Common myeloid progenitor, CD34-positive (primary cell): Measurements from ENCODE around the gene MERTK.
A peak's percentile ranks its signal among the peaks of the same experiment; 100 is the strongest.

Experiments
- CTCF ChIA-PET: fragments of 350-600 bp; sonication (Branson Sonifier 250); formaldehyde crosslinking; loops from one replicate; lab custom pipeline; 2021; ENCODE audit warnings: antibody characterized with exemption; lab: Charles Lee
- POLR2A ChIA-PET: fragments of 350-600 bp; sonication (Branson Sonifier 250); formaldehyde crosslinking; loops from one replicate; lab custom pipeline; 2021; ENCODE audit warnings: antibody characterized with exemption; lab: Charles Lee
- DNase-seq, 3 donors: peaks; one replicate each; pipeline versions ENCODE4 v3.0.0 to v3.0.0-alpha.2; 2013
- H3K27ac ChIP-seq, 2 experiments: 1 replicate in 1 of 2; 2 replicates in 1 of 2; pipeline ENCODE4 v1.7.0; 2013; ENCODE audit warnings: inconsistent platforms in 2 of 2, low read length in 2 of 2, mild to moderate bottlenecking in 2 of 2, low read depth in 1 of 2, moderate library complexity in 1 of 2; ENCODE audit not compliant: severe bottlenecking in 2 of 2, insufficient read depth in 1 of 2, poor library complexity in 1 of 2
- H3K27me3 ChIP-seq, 5 experiments: replicated peaks in 2 of 5; 1 replicate in 3 of 5; 2 replicates in 2 of 5; pipeline versions ENCODE4 v1.6.1 to v1.7.0; 2013; ENCODE audit warnings: low read length in 4 of 5, mild to moderate bottlenecking in 2 of 5, moderate library complexity in 2 of 5, inconsistent platforms in 1 of 5; ENCODE audit not compliant: insufficient read depth in 5 of 5, control insufficient read depth in 4 of 5
- H3K36me3 ChIP-seq, 4 experiments: 1 replicate in 2 of 4; 2 replicates in 2 of 4; pipeline versions ENCODE4 v1.6.1 to v1.7.0; 2013; ENCODE audit warnings: low read length in 3 of 4, control low read depth in 1 of 4, mild to moderate bottlenecking in 1 of 4; ENCODE audit not compliant: control insufficient read depth in 4 of 4, insufficient read depth in 4 of 4
- H3K4me1 ChIP-seq, 4 experiments: 1 replicate in 3 of 4; 2 replicates in 1 of 4; pipeline versions ENCODE4 v1.6.1 to v1.7.1; 2013; ENCODE audit warnings: low read length in 3 of 4, mild to moderate bottlenecking in 3 of 4, control low read depth in 1 of 4, inconsistent platforms in 1 of 4, moderate library complexity in 1 of 4; ENCODE audit not compliant: control insufficient read depth in 4 of 4, insufficient read depth in 4 of 4; ENCODE audit errors: control extremely low read depth in 1 of 4
- H3K4me3 ChIP-seq, 7 experiments: 1 replicate in 4 of 7; 2 replicates in 3 of 7; pipeline versions ENCODE4 v1.5.1 to v1.7.0; 2013; ENCODE audit warnings: mild to moderate bottlenecking in 7 of 7, low read length in 6 of 7, moderate library complexity in 6 of 7, inconsistent platforms in 2 of 7, low read depth in 2 of 7, control low read depth in 1 of 7; ENCODE audit not compliant: insufficient read depth in 4 of 7, control insufficient read depth in 1 of 7; ENCODE audit errors: extremely low read depth in 1 of 7
- H3K9me3 ChIP-seq, 5 experiments: 1 replicate in 4 of 5; 2 replicates in 1 of 5; pipeline versions ENCODE4 v1.6.1 to v1.7.1; 2013; ENCODE audit warnings: low read length in 4 of 5, mild to moderate bottlenecking in 2 of 5, inconsistent platforms in 1 of 5, low read depth in 1 of 5, moderate library complexity in 1 of 5; ENCODE audit not compliant: control insufficient read depth in 4 of 5, insufficient read depth in 2 of 5; ENCODE audit errors: control extremely low read depth in 1 of 5
- WGBS: methylation state at CpG from one replicate; pipeline ENCODE4 v1.1.5; 2013; ENCODE audit not compliant: insufficient coverage; 5-methylcytosine and 5-hydroxymethylcytosine counted together

The MERTK gene

DNA sequence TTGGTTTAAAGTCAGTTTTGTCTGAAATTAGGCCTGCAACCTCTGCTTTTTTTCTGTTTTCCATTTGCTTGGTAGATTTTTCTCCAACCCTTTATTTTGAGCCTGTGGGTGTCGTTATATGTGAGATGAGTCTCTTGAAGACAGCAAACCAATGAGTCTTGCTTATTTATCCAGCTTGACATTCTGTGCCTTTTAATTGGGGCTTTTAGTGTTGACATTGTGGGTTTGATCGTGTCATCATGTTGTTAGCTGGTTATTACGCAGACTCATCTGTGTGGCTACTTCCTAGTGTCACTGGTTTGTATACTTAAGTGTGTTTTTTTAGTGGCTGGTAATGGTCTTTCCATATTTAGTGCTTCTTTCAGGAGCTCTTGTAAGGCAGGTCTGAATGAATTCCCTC is 175.5 kb downstream of the MERTK start:
- POLR2A ChIA-PET, result no interaction called here
- H3K4me3 ChIP-seq, result no peak overlapping the region
- no peak overlapping the region for H3K27ac ChIP-seq
- WGBS, result 100% methylated on average over 3 of the region's 3 CpGs
- peaks cover 0 to 11% (median 7%) of the 10 kb centered on the region in 4 experiments for H3K4me1 ChIP-seq
- peaks cover 16 to 50% (median 24%) of the 10 kb centered on the region in 4 experiments for H3K36me3 ChIP-seq
- H3K9me3 ChIP-seq, result peaks cover 0 to 13% (median 4%) of the 10 kb centered on the region in 5 experiments
- no peaks in the 10 kb centered on the region for H3K27me3 ChIP-seq
- CTCF ChIA-PET, result interaction anchor here (1.1 to 2.7 kb wide), 2 partner anchors 48 to 176 kb away, joined by 3 to 6 read pairs; no protein-coding TSS in a partner anchor
- no peak for DNase-seq

DNA sequence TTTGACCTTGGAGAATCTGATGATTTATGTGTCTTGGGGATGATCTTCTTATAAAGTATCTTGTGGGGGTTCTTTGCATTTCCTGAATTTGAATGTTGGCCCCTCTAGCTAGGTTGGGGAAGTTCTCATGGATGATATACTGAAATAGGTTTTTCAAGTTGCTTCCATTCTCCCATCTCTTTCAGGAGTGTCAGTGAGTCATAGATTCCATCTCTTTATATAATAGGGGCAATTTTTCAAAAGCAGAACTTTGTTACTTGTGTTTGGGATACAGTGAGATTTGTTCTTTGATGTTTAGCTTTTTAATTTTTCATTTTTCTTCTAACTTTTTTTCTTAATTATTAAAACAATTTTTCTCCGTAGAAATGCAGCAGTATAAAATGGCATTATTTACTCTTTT is 176.1 kb downstream of the MERTK start:
- H3K27ac ChIP-seq, result no peak overlapping the region

DNA sequence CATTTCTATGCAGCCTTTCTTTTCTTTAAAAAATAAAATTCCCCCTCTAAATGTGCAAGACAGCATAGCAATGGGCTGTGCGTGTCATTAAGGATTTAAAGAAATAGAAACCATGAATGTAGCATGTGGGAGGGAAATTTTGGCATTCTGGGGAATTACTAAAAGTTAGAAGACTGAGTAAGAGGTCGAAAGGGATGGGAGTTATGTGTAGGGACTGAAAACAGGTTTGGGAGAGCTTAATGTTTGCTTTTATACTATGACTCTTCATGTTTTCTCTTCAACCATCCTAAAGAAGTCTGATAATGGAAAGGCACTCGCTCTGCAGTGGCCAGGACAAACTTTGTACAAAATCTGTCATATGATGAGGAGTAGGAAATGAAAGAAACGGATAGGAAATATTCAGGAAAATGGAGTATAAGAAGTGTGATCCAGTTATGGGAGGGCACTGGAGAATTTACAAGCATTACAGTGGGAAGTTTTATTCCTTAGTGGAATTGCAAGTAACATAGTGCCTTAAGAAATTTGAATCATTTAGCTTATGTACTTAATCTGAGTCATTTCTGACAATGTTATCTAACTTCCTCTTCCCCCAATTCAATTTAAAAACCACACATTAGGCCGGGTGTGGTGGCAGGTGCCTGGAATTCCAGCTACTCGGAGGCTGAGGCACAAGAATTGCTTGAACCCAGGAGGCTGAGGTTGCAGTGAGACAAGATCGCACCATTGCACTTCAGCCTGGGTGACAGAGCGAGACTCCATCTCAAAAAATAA is 177.3 kb downstream of the MERTK start:
- Histone ChIP-seq H3K27me3 (no peaks in the 10 kb centered on the region), H3K4me3 (no peak overlapping the region), H3K36me3 (peaks cover 14 to 42% (median 21%) of the 10 kb centered on the region in 4 experiments), H3K4me1 (peaks cover 0 to 11% (median 7%) of the 10 kb centered on the region in 4 experiments), H3K27ac (no peak overlapping the region), H3K9me3 (peaks cover 0 to 13% (median 2%) of the 10 kb centered on the region in 5 experiments)
- ChIA-PET POLR2A (no interaction called here), CTCF (interaction anchor here (1.4 to 2.7 kb wide), 2 partner anchors 11 to 47 kb away, joined by 3 to 6 read pairs; no protein-coding TSS in a partner anchor)
- DNase-seq, result peak in 2 of 3 donors; percentile 56 to 74
- 38% methylated on average over 3 of the region's 8 CpGs for WGBS

More for the DNA sequence above, 176.1 kb downstream of the MERTK start:
- CTCF ChIA-PET, result interaction anchor here (1.1 to 2.7 kb wide), 2 partner anchors 48 to 177 kb away, joined by 3 to 6 read pairs; no protein-coding TSS in a partner anchor
- Histone ChIP-seq H3K36me3 (peaks cover 15 to 51% (median 22%) of the 10 kb centered on the region in 4 experiments), H3K27me3 (no peaks in the 10 kb centered on the region), H3K4me3 (no peak overlapping the region), H3K9me3 (peaks cover 0 to 13% (median 3%) of the 10 kb centered on the region in 5 experiments), H3K4me1 (peaks cover 0 to 11% (median 7%) of the 10 kb centered on the region in 4 experiments)
- POLR2A ChIA-PET, result no interaction called here
- no peak for DNase-seq
- WGBS, result no CpG with 5 or more reads among the region's 1 CpG

DNA sequence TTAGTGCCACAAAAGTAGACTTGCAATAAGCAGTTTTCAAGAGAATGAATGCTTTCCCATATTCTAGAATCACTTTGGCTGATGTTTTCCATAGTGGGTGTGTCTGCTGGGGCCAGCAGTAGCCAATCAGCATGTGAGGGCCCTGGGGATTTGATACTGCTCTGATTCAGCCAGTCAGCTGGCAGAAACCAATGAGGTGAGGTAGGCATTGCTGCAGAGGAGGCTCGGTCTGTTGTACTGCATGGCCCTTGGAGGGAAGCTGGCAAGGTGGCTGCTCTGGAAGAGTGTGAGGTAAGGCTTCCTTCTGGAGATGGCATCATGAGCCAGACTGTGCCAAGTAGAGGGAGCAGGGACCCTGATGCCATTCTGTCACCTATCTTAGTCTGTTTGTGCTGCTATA is 179.4 kb downstream of the MERTK start:
- Histone ChIP-seq H3K9me3 (peaks cover 0 to 13% (median 2%) of the 10 kb centered on the region in 5 experiments), H3K36me3 (peaks cover 21 to 48% (median 29%) of the 10 kb centered on the region in 4 experiments), H3K4me3 (no peak overlapping the region), H3K4me1 (peaks cover 0 to 11% (median 7%) of the 10 kb centered on the region in 4 experiments), H3K27me3 (no peaks in the 10 kb centered on the region), H3K27ac (no peak overlapping the region)
- CTCF ChIA-PET, result no interaction called here
- no peak for DNase-seq
- 100% methylated on average over 1 of the region's 1 CpG for WGBS
- POLR2A ChIA-PET, result no interaction called here
